GM18499 (cell line): ENCODE measurements around the gene CAMK1D.

Experiments
- ATAC-seq: cut with Tn5 transposase; IDR thresholded peaks from one replicate; pipeline ENCODE4 v1.9.1; 2021; ENCODE audit warnings: moderate number of reproducible peaks; ENCODE audit not compliant: insufficient read depth, unreplicated experiment

The CAMK1D gene

GRCh38 chr10:12367272-12367671 is 17.9 kb downstream of the CAMK1D start:
- no peak for ATAC-seq

DNA sequence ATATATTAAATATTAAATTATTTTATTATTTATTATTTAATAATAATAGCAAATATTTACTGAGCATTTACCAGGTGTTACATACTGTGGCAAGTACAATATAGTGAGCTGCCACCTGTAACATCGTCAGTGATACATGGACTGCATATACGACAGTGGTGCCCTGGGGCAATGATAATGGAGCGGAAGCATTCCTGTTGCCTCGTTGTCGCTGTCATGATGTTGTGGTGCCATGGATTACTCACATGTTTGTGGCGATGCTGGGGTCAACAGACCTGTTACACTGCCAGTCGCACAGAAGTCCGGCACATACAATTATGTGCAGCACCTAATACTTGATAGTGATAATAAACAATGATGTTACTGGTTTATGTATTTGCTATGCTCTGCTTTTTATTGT is 20.6 kb downstream of the CAMK1D start:
- ATAC-seq: no peak

GRCh38 chr10:12372846-12373245 is 23.5 kb downstream of the CAMK1D start:
- ATAC-seq: no peak

GRCh38 chr10:12375076-12375504 is 25.7 kb downstream of the CAMK1D start:
- ATAC-seq: no peak

GRCh38 chr10:12376211-12376610 is 26.9 kb downstream of the CAMK1D start:
- ATAC-seq: no peak

GRCh38 chr10:12377658-12378290 is 28.4 kb downstream of the CAMK1D start:
- ATAC-seq: no peak

- no peak for ATAC-seq
These were observed 31.7 kb downstream of the CAMK1D start for GRCh38 chr10:12380999-12381398.

- ATAC-seq: no peak
These were observed 32.3 kb downstream of the CAMK1D start for GRCh38 chr10:12381536-12382156.

DNA sequence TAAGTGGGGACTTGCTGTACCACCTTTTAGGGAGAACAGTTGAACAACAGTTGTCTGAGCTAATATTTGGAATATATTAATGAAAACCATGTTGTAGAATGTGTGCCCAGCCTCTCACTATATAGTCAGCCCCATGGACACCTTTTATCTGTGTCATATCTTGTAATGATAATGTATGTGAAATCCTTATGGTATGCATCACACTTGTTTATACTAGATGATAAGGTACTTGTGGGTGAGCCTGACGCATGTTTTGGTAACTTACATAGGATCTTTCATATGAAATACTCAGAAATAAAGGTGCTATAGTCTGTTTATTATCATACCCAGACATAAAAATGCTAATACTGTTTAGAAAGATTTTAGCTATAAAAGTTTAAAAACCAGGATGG is 32.8 kb downstream of the CAMK1D start:
- ATAC-seq: no peak

GRCh38 chr10:12382956-12383531 is 33.7 kb downstream of the CAMK1D start:
- ATAC-seq: no peak

- no peak for ATAC-seq
These were observed 35.6 kb downstream of the CAMK1D start for GRCh38 chr10:12384906-12385305.

DNA sequence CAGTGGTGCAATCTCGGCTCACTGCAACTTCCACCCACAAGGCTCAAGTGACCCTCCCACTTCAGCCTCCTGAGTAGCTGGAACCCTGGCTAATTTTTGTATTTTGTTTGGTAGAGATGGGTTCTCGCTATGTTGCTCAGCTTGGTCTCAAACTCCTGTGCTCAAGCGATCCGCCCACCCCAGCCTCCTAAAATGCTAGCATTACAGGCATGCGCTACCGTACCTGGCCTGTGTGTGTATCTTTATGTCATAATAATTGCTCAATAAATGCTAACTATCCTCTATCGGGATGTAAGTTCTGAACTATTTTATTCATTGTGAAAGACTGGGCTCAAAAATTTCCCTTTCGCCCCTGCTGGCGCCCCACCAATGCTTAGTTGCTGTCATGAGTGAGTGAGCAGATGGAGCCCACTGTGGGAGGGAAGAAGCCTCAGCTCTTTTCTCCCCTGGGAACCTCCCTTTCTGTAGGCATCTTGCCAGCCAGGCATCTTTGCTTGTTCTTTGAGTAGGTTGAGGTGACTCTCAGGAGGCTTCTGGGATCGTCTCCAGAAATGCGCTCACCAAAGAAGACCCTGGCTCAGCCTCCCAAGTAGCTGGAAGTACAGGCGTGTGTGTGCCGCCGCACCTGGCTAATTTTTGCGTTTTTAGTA is 38.3 kb downstream of the CAMK1D start:
- ATAC-seq: no peak

DNA sequence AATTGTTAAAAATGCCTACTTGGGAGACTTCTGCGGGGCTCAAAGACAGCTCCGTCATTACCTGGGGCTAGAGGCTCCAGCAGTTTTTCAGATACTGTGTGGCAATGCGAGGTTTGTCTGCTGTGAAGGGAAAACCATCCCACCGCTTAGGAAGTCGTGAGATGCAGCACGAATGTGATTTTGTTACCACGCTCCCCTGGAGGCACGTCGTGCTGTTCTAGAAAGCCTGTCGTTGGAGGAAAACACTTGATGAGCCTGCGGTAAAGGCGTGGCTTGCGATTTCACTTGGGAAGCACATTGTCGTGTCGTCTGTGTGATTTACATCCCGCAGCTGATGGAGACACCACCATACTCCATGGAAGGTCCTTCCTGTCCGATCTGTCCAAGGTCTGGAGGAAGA is 39.3 kb downstream of the CAMK1D start:
- no peak for ATAC-seq

- no peak for ATAC-seq
These were observed 39.9 kb downstream of the CAMK1D start for GRCh38 chr10:12389154-12389734.

DNA sequence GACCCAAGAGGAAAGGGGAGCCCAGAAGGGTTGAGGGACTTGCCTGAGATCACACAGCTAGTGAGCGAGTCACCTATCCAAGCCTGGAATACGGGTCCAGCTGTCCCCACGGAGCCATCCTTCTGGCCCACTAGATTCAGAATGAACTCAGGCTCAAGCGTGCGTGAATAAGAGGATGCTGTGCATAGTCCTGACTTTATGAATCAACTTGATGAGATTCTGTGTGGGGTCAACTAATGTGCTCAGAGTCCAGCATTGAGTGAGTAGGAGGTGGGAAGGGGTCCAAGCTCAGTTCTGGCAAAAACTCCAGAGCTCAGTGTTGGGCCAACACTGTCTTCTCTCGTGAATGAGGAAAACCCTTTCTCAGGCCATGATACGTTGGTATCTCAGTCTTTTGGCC is 41.4 kb downstream of the CAMK1D start:
- no peak for ATAC-seq

- no peak for ATAC-seq
These were observed 41.9 kb downstream of the CAMK1D start for GRCh38 chr10:12391206-12391605.

DNA sequence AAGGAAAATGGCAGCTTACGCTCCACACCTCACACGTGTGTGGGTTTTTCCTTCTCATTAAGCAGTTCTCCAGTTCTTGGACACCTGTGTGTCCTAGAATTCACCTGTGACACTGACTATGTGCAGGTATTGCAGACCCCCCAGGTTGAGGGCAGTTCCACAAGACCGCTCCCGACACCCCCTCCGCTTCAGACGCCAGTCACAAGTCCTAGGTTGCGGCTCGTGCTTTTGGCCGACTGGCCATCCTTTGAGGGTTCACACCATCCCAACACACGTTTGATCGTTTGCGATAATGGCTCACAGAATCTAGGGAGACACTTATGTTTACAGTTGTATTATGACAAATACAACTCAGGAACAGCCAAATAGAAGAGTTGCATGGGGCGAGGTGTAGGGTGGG is 44.5 kb downstream of the CAMK1D start:
- no peak for ATAC-seq

DNA sequence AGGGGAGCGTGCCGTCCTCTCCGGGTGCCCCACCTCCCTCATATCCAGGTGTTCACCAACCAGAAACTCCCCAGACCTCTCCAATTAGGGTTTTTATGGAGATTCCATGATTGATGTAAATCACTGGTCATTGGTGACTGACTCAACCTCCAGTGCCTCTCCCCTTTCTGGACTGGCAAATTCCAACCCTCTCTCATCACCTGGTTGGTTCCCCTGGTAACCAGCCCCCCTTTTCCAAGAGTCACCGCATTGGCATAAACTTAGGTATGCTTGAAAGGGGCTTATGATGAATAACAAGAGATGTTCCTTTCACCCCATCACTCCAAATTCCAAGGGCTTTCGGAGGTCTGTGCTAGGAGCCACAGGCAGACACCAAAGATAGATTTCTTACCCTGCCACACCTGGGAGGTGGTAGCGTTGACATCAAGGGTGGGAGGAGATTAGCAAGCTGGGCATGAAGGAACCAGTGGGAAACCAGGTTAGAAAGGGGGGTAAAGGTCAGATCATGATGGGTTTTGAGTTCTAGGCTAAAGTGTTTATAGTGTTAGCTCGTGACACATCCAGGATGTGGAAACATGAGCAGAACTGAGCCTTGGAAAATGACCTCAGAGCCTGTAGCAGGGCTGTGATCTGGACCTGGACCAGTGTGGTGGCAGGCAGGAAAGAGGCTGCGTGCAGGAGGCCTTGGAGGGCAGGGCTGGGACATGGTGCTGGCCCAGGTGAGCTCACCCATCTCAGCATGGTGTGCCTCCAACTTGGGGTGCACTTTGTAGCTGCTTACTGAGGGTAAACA is 45.1 kb downstream of the CAMK1D start:
- no peak for ATAC-seq

DNA sequence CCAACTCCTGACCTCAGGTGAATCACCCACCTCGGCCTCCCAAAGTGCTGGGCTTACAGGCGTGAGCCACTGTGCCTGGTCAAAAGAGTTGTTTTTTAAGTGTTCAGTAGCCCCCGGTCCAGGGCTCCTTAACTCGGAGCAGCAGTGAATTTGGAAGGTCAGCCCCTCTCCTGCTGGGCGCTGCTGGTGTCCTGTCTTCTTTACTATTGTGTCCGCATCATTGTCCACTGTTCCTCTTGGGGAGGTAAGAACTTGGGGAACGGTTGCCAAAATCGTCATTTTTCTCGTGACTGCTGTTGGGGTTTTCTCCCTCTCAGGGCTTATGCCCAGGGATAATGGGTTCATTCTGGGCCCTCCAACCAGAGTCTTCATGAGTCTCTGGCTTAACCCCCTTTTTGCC is 46.7 kb downstream of the CAMK1D start:
- ATAC-seq: no peak

GRCh38 chr10:12396567-12396966 is 47.2 kb downstream of the CAMK1D start:
- ATAC-seq: no peak
